HG03575 (cell line): ENCODE data around the gene HSD3B7.

Experiments
- ATAC-seq: cut with Tn5 transposase; IDR thresholded peaks from one replicate; pipeline ENCODE4 v1.9.1; 2021; ENCODE audit not compliant: unreplicated experiment, insufficient number of reproducible peaks, low FRiP score; ENCODE audit errors: extremely low read depth

HSD3B7 gene

GRCh38 chr16:30954993-30955392 is 30.0 kb upstream of the HSD3B7 start:
- ATAC-seq = no peak

- no peak for ATAC-seq
Measured at GRCh38 chr16:30956601-30957455, 28.2 kb upstream of the HSD3B7 start.

DNA sequence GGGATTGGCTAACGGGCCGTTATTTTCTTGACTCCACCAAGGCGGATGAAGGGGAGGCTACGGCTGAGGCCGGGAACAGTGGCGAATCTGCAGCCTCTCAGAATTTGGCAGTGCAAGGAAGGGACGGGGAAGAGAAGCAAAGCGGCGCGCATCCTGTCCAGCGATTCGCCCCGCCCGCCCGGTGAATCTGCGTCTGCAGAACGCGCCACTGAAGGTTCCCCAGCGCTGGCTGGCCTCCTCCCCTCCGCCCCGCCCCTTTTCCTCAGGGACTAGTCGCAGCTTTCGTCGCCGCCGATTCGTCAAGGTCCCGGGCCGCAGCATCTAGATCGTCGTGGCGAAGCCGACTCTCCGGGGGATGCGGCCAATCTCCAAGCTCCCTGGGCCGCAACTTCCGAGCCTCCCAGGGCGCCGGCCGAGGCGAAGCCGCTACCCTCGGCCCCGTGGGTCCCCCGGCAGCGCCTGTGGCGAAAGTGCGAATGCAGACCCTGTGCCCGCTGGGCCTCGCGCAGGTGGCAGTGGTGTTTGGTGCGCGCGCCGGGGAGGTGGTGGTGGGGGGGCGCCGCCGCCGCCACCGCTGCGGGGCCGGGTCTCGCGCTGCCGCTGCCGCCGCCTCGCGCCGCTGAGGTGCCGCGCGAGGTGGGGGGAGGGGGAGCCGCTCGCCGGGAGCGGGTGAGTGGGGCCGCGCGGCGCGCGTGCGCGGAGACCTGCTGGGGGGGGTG is 27.4 kb upstream of the HSD3B7 start, which contains the start of gene SETD1A:
Gene SETD1A, plus strand, starts transcription at position 299 of the 719 bp plus-strand sequence. CDS start 978 bp downstream, outside the sequence.
- ATAC-seq = peak; percentile 38

- no peak for ATAC-seq
Measured at GRCh38 chr16:30958175-30959079, 26.6 kb upstream of the HSD3B7 start.

GRCh38 chr16:30961384-30961783 is 23.6 kb upstream of the HSD3B7 start:
- ATAC-seq = no peak

- no peak for ATAC-seq
Measured at GRCh38 chr16:30963925-30964511, 21.0 kb upstream of the HSD3B7 start.

- no peak for ATAC-seq
Measured at GRCh38 chr16:30964574-30965226, 20.3 kb upstream of the HSD3B7 start.

GRCh38 chr16:30965436-30965835 is 19.6 kb upstream of the HSD3B7 start:
- ATAC-seq = no peak

GRCh38 chr16:30966033-30966619 is 18.9 kb upstream of the HSD3B7 start:
- ATAC-seq = no peak

DNA sequence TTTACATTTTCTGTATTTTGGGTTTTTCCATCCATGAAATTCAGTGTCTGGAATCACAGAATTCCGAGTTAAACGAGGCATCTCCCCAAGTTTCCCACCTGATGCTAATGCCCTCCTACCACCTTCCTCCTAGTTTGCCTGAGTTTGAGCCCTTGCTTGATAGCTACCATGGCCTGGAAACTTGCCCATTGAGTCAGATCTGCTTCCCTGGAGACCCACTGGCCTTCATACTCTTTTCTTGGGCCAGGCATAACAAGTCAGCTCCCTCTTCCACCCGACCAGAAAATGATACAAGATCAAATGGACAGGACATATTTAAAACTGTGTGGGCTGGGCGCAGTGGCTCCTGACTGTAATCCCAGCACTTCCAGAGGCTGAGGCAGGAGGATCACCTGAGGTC is 17.2 kb upstream of the HSD3B7 start:
- no peak for ATAC-seq

GRCh38 chr16:30969246-30969842 is 15.7 kb upstream of the HSD3B7 start:
- no peak for ATAC-seq

DNA sequence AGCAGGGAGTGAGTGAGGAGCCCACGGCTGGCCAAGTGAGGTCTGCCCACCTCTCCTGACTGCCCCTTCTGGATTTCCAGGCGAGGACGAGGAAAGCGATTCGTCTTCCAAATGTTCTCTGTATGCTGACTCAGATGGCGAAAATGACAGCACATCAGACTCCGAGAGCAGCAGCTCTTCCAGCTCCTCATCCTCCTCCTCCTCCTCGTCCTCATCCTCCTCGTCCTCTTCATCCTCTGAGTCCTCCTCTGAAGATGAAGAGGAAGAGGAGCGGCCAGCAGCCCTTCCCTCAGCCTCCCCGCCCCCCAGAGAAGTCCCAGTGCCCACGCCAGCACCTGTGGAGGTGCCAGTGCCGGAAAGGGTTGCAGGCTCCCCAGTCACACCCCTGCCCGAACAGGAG is 13.7 kb upstream of the HSD3B7 start:
- no peak for ATAC-seq

DNA sequence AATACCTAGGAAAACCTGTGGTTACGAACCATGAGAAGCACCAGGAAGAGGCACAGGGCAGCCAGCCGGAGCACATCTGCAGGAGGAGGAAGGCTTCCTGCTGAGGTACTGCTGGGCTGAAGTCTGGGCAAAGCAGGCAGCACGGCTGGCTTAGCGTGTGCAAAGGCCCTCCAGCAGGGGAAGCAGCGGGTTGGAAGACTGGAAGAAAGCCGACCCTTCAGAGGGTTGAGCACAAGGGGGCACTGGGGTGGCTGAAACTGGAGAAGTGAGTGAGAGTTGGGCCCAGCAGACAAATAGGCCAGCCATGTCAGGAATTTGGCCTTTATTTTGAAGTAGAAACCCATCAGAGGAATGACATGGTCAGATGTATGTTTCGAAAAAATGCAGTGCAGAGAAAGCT is 12.1 kb upstream of the HSD3B7 start:
- ATAC-seq = no peak

DNA sequence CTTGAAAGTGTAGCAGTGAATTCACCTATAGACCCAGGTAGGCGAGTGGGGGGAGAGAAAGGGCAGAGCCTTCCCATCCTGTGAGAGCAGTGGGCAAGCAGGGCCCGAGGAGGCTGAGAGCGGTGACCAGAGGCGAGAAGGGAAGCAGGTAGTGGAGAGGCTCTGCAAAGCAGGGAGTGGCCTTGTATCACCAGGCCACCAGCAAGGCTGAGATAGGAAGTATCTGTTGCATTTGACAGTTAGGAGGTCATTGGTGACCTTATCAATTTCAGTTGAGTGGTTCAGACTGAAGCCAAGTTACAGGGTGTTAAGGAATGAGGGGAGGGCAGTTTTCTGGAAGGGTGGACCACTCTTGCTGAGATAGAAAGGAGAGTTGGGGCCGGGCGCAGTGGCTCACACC is 10.7 kb upstream of the HSD3B7 start:
- ATAC-seq = no peak

DNA sequence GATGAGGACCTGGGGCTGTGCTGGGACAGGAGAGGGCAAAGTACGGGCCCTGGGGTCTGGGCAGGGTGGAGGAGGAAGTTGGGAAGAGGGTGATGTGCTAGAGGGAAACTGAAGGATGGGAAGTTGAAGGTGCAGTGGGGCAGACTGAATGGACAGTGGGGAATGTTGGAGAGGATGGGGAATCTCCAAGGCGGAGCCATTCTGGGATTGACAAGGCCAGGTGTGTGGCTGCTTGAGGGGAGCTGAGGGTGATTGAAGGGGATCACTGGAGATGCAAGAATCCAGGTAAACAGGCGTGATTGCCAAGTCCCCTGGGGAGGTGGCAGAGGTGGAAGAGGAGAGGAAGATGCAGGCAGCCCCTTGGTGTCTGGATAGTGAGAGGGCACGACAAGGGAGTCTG is 8.5 kb upstream of the HSD3B7 start:
- ATAC-seq = no peak

DNA sequence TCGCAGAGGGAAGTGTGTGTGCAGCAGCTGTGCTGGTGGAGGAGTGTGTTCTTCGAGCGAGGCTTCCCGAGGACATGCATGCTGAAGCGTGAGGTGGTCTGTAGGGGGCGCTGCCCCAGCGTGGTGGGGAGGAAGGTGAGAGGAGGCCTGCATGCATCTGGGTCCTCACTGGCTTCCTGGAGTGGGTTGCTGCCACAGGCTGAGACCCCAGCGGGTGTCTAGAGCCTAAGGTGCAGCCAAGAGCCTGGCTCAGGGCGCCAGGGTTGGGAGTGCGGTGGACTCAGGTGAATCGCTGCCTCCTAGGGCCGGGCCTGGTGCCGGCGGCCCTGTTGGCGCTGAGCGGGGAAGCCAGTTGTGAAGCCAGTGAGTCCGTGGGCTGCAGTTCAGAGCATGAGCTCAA is 7.5 kb upstream of the HSD3B7 start:
- ATAC-seq = no peak

GRCh38 chr16:30979170-30980022 is 5.6 kb upstream of the HSD3B7 start:
- no peak for ATAC-seq
